Measurements from ENCODE around the gene ACP4.
"Not testable (repeated sequence)": the region's sequence is repeated elsewhere in the genome, so short reads cannot be mapped to it uniquely, and the experiment has no call there.

The ACP4 gene, protein sequence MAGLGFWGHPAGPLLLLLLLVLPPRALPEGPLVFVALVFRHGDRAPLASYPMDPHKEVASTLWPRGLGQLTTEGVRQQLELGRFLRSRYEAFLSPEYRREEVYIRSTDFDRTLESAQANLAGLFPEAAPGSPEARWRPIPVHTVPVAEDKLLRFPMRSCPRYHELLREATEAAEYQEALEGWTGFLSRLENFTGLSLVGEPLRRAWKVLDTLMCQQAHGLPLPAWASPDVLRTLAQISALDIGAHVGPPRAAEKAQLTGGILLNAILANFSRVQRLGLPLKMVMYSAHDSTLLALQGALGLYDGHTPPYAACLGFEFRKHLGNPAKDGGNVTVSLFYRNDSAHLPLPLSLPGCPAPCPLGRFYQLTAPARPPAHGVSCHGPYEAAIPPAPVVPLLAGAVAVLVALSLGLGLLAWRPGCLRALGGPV

DNA sequence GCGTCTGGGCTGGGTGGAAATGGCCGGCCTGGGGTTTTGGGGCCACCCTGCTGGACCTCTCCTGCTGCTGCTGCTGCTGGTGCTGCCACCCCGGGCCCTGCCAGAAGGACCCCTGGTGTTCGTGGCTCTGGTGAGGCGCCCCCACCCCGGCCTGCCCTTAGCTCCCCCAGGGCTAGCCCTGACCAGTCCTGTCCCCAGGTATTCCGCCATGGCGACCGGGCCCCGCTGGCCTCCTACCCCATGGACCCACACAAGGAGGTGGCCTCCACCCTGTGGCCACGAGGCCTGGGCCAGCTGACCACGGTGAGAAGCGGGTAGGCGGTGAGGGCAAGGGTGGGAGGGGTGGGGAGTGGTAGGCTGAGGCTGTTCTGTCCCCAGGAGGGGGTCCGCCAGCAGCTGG is at the start of gene ACP4:
Gene ACP4, plus strand, starts transcription at position 20 of the 400 bp plus-strand sequence. Its CDS starts 0 bp downstream, at position 20.
- DNase-seq (ENCODE audit: low read depth) = no peak

DNA sequence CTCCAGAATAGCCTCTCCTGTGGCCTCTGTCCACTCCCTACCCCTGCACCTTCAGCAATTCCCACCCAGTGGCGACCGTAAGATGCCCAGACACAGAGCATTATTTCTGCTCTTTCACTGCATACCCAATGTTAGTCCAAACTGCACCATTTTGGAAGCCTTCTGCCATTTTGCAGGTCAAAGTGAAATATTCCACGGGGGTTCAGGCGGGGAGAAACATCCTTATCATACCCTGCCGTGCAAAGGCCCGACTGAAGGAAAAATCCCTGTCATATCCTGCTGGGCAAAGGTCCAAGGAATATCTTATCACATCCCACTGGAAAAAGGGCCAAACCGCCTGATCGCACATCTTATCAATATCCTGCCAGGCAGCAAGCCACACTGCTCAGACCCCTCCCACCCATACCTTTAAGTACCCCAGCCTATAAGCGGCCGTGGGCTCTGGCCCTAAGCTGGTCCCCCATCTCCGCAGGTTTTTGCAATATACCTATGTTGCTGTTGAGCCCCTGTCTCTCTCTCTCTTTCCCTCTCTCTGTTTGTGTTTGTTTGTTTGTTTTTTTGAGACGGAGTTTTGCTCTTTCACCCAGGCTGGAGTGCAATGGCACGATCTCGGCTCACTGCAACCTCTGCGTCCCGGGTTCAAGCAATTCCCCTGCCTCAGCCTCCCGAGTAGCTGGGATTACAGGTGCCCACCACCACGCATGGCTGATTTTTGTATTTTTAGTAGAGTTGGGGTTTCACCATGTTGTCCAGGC is 48.9 kb upstream of the ACP4 start:
- DNase-seq (ENCODE audit: low read depth) = no peak

DNA sequence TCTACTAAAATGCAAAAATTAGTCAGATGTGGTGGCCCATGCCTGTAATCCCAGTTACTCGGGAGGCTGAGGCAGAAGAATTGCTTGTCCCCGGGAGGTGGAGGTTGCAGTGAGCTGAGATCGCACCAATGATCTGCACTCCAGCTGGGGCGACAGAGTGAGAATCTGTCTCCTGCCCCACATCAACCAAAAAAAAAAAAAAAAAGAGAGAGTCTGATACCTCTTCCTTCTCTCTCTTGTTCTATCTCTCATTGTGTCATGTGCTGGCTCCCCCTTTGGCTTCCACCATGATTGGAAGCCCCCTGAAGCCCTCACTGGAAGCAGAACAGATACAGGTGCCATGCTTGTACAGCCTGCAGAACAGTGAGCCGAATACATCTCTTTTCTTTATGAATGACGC is 46.7 kb upstream of the ACP4 start:
- no peak for DNase-seq (ENCODE audit: low read depth)

DNA sequence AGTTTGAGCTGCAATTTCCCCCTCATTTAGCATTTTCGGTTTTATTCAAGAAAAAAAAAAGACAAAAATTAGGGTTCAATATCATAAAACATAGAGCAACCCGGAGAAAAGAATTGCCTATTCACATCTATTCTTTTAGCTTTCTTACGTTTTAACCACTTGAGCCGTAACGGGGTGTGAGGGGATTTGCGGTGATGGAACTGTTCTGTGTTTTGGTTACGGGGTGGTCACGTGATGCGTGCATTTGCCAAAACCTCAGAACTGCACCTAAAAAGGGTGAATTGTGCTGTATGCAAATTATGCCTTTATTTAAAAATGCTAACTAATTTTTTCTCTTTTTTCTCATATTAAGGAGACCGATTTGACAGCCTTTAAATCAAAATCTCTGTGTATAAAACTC is 45.0 kb upstream of the ACP4 start:
- no peak for DNase-seq (ENCODE audit: low read depth)

DNA sequence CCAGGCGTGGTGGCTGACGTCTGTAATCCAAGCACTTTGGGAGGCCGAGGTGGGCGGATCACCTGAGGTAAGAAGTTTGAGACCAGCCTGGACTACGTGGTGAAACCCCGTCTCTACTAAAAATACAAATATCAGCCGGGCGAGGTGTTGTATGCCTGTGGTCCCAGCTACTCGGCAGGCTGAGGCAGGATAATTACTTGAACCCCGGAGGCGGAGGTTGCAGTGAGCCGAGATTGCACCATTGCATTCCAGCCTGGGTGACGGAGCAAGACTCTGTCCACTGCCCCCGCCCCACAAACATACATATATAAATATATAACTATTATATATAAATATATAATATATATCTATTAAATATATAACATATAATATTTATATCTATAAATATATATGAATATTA is 43.1 kb upstream of the ACP4 start:
- DNase-seq (ENCODE audit: low read depth) = not testable (repeated sequence)

DNA sequence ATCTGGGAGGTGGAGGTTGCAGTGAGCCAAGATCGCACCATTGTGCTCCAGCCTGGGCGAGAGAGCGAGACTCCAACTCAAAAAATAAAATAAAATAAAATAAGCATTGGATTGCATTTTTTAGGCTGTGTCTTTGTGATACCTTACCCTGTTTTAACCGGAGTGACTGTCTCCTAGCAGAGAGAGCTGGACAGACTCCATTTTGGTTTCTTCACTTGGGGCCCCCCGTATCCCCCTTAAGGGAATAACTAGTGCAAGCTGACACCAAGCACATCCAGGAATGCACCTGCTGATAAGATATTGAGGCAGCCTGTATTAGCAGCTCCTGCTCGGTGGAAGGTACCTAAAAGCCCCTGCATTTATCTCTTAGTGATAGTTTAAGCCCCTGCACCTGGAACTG is 40.7 kb upstream of the ACP4 start:
- no peak for DNase-seq (ENCODE audit: low read depth)

DNA sequence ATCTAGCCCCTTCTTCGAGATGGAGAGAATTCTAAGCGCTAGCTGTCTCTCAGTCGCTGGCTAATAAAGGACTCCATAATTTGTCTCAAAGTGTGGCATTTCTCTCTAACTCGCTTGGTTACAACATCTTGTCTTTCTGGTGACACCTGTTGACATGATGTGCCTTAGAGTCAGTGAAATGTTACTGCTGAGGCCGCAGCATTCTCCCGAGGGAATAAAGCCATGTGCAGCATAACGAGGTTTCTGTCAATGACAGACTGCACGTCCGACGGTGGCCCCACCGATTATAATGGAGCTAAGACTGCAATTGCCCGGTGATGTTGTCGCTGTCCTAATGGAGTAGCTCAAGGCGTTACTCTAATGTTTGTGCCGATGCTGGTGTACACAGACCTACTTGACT is 40.2 kb upstream of the ACP4 start:
- no peak for DNase-seq (ENCODE audit: low read depth)

DNA sequence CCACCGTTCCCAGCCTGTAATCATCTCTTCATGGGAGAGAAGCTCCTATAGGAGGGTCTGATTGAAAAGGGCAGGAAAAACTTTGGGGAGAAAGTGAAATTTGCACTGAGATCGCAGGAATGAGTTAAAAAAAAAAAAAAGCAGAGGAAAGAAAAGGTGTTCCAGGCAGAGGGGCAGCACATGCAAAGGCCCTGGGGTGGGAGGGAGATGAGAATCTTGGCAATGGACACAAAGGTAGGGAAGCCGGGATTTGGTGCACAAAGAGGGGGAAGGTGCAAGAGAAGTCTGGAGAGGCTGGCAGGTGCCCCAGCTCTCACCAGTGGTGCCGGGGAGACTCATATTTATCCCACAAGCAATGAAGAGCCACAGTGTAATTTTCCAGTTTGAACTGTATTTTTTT is 36.3 kb upstream of the ACP4 start:
- no peak for DNase-seq (ENCODE audit: low read depth)

DNA sequence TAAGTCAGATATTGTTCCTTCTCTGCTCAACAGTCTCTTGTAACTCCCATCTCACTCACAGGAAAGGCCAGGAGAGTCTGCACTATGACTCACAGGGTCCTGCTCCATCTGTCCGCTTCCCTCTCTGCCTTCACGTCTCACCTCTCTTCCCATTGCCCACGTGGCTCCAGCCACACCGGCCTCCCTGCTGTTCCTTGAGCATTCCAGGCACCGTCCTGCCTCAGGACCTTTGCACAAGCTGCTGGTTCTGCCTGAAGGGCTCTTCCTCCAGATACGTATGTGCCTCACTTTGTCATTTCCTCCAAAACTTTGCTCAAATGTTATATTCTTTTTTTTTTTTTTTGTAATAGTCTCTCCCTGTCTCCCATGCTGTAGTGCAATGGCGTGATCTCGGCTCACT is 34.0 kb upstream of the ACP4 start:
- DNase-seq (ENCODE audit: low read depth) = not testable (repeated sequence)

DNA sequence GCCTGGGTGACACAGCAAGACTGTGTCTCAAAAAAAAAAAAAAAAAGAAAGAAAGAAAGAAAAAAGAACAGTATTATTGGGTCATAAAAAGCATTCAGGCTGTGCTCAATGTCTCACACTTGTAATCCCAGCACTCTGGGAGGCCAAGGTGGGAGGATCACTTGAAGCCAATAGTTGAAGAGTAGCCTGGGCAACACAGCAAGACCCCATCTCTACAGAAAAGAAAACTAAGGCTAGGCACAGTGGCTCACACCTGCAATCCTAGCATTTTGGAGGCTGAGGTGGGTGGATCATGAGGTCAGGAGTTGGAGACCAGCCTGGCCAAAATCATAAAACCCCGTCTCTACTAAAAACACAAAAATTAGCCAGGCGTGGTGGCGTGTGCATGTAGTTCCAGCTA is 32.6 kb upstream of the ACP4 start:
- not testable (repeated sequence) for DNase-seq (ENCODE audit: low read depth)

DNA sequence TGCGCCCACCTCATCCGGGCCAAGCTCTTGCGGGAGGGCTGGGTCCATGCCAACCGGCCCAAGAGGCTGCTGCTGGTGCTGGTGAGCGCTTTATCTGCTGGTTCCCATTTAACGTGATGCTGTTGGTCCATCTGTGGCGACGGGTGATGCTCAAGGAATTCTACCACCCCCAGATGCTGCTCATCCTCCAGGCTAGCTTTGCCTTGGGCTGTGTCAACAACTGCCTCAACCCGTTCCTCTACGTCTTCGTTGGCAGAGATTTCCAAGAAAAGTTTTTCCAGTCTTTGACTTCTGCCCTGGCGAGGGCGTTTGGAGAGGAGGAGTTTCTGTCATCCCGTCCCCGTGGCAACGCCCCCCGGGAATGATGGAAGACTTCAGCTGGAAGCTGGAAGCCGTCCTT is 31.1 kb upstream of the ACP4 start:
- DNase-seq (ENCODE audit: low read depth) = not testable (repeated sequence)

DNA sequence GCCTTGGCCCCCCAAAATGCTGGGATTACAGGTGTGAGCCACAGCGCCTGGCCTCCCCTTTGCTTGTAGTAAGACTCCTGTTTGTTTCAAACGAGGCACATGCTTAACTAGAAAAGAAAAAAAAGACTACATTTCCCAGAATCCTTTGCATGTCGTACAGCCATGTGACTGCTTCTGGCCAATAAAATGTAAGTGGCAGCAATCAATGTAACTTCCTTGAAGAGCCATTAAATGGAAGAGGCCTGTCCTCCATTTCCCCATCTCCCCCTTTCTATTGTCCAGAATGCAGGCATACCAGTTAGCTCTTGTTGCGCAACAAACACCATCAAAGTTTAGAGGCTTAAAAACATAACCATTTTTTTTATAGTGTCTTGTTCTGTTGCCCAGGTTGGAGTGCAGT is 30.3 kb upstream of the ACP4 start:
- DNase-seq (ENCODE audit: low read depth) = no peak

DNA sequence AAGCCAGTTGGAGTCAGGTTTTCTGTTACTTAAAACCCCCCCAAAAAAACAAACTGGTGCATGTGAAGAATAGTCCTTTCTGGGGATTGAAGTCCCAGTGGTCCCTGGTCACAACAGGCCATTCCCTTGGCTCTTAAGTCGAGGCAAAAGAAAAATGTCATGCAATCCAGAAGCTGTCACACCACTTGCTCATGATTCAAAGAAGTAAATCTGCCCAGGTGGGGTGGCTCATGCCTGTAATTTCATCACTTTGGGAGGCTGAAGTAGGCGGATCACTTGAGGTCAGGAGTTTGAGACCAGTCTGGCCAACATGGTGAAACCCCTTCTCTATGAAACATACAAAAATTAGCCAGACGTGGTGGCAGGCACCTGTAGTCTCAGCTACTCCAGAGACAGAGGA is 28.7 kb upstream of the ACP4 start:
- DNase-seq (ENCODE audit: low read depth) = not testable (repeated sequence)

DNA sequence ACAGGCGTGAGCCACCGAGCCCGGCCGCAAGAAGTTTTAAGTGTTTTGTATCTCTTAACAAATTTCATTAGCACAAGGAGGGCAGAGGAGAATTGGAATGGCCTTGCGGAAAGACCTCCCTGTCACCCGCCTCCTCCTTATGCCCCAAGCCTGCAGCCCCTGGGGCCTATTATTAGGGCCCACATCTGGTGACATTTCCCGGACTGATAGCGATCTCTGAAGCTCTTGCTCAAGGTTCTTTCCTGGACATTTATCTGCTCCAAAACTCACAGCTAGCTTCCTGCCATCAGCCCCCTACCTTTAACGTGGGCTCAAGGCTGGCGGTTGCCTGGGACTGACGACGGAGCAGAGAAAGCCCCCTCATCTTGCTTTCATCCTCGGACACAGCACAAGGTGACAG is 26.7 kb upstream of the ACP4 start:
- not testable (repeated sequence) for DNase-seq (ENCODE audit: low read depth)

DNA sequence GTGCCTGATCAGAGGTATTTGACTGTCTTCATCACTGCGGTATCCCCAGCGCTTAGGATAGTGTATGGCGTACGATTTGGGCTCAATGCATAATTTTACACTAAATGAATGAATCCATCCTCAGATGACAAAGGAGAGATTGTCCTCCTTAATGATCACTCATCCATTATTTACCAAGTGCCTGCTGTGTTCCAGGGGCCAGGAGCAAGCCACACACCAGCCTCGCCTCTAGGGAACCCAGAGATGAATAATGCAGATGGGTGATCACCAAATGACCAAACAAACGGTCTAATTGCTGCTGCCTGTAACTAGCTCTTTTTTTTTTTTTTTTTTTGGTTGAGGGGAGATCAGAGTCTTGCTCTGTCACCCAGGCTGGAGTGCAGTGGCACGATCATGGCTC is 25.8 kb upstream of the ACP4 start:
- no peak for DNase-seq (ENCODE audit: low read depth)

DNA sequence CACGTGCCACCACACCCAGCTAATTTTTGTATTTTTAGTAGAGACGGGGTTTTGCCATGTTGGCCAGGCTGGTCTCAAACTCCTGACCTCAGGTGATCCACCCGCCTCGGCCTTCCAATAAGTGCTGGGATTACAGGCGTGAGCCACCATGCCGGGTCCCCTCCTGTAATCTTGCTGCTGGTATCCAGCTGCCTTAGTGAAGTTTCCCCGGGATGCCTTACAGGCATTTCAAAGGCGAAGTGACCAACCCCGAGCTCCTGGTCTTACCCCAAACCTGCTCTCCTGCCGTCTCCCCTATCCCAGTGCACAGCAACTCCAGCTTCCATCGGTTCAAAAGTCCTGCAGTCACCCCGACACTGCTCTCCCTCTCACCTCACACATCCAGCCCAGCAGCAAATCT is 23.5 kb upstream of the ACP4 start:
- not testable (repeated sequence) for DNase-seq (ENCODE audit: low read depth)

DNA sequence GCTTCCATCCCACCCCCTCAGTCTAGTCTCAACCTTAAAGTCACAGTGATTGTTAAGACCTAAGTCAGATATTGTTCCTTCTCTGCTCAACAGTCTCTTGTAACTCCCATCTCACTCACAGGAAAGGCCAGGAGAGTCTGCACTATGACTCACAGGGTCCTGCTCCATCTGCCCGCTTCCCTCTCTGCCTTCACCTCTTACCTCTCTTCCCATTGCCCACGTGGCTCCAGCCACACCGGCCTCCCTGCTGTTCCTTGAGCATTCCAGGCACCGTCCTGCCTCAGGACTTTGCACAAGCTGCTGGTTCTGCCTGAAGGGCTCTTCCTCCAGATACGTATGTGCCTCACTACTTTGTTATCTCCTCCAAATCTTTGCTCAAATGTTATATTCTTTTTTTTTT is 23.0 kb upstream of the ACP4 start:
- DNase-seq (ENCODE audit: low read depth) = not testable (repeated sequence)

DNA sequence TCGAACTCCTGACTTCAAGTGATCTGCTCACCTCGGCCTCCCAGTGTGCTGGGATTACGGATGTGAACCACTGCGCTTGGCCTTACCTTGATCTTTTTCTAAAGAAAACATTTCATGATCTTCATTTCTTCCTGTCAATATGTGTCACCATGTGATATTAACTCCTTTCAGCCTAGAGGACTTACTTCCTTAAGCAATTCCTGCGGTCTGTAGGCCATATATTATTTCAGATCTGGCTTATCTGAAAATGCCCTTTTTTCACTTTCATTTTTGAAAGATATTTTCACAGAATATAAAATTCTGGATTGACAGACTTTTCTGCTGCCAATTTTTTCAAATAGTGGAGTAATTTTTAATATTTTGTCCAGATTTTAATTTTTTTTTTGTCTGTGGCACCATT is 21.9 kb upstream of the ACP4 start:
- DNase-seq (ENCODE audit: low read depth) = no peak

DNA sequence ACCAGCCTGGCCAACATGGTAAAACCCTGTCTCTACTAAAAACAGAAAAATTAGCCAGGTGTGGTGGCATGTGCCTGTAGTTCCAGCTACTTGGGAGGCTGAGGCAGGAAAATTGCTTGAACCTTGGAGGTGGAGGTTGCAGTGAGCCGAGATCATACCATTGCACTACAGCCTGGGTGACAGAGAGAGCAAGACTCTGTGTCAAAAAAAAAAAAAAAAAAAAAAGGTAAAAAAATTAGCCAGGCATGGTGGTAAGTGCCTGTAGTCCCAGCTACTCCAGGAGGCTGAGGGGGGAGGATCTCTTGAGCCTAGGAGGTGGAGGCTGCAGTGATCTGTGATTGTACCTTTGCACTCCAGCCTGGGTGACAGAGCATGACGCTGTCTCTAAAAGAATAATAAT is 20.1 kb upstream of the ACP4 start, which contains the start of gene GPR32:
Gene GPR32, plus strand, starts transcription at position 301 of the 400 bp plus-strand sequence. CDS start 137 bp downstream, outside the sequence.
- DNase-seq (ENCODE audit: low read depth) = not testable (repeated sequence)

DNA sequence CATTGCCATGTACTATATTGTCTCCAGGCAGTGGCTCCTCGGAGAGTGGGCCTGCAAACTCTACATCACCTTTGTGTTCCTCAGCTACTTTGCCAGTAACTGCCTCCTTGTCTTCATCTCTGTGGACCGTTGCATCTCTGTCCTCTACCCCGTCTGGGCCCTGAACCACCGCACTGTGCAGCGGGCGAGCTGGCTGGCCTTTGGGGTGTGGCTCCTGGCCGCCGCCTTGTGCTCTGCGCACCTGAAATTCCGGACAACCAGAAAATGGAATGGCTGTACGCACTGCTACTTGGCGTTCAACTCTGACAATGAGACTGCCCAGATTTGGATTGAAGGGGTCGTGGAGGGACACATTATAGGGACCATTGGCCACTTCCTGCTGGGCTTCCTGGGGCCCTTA is 19.3 kb upstream of the ACP4 start:
- DNase-seq (ENCODE audit: low read depth) = no peak

DNA sequence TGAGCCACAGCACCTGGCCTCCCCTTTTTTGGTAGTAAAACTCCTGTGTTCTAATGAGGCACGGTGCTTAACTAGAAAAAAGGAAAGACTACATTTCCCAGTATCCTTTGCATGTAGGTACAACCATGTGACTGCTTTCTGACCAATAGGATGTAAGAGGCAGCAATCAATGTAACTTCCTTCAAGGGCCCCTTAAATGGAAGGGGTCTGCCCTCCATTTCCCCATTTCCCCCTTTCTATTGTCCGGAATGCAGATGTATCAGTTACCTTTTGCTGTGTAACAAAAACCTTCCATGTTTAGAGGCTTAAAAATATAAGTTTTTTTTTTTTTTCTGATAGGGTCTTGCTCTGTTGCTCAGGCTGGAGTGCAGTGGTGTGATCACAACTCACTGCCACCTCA is 17.7 kb upstream of the ACP4 start:
- no peak for DNase-seq (ENCODE audit: low read depth)

DNA sequence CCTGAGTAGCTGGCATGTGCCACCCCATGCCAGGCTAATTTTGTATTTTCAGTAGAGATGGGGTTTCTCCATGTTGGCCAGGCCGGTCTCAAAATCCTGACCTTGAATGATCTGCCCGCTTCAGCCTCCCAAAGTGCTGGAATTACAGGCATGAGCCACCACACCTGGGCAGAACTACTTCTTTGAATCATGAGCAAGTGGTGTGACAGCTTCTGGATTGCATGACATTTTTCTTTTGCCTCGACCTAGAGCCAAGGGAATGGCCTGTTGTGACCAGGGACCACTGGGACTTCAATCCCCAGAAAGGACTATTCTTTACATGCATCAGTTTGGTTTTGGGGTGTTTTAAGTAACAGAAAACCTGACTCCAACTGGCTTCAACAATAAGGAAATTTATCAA is 17.3 kb upstream of the ACP4 start:
- DNase-seq (ENCODE audit: low read depth) = not testable (repeated sequence)

DNA sequence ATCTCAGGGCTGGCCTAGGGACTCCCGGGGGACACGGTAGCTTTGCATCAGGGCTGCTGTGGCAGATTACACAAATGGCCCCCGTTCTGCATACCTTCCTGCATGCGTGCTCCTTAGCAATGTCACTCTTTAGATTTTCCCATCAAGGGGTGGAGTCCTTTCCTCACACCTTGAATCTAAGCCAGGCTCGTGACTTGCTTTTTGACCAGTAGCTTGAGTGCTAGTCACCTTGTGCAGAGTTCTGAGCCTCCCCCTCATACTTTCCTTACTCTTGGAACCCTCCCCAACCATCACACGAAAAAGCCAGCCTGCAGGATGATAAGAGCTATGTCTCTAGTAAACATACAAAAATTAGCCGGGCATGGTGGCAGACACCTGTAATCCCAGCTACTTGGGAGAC is 16.8 kb upstream of the ACP4 start:
- DNase-seq (ENCODE audit: low read depth) = not testable (repeated sequence)
